Spleen (tissue), 7 donors: ENCODE data around the gene ERFE.

ENCODE experiments used
- CTCF ChIP-seq, 11 experiments: fragments of 200-600 bp in 7 of 11; fragments of 450-650 bp in 4 of 11; sonication (generic) in 4 of 11; IDR thresholded peaks in 8 of 11; conservative IDR thresholded peaks in 3 of 11; 1 replicate in 7 of 11; 2 replicates in 4 of 11; pipeline versions ENCODE4 v1.4.0 to v1.8.0; 2016 to 2021; ENCODE audit warnings: antibody characterized with exemption in 11 of 11, inconsistent platforms in 4 of 11, mild to moderate bottlenecking in 1 of 11
- POLR2AphosphoS5 ChIP-seq, 3 donors: sonication (generic); formaldehyde crosslinking; IDR thresholded peaks; one replicate each; pipeline ENCODE4 v1.5.1; 2017; ENCODE audit warnings: antibody characterized with exemption in 3 of 3
- donor health status: DM: no; HTN: no; CAD: no; lungs with moderate emphysema.
- donor health status: DM: no; HTN: no; CAD: no.
- donor health status: DM: no; HTN: no; CAD: no.

GRCh38 chr2:238169048-238169707 is 10.4 kb downstream of the ERFE start:
- TF ChIP-seq POLR2AphosphoS5 (IDR thresholded peaks at IDR 0.05): no peak
- no peak for TF ChIP-seq CTCF (IDR thresholded peaks at IDR 0.05 in 8 of 11, conservative IDR thresholded peaks at IDR 0.05 in 3 of 11)
